ENCODE measurements around the gene DNAH7. TPM values are rescaled to one million over a fixed set of nuclear protein-coding genes. Genes with fewer than 3 reads are reported as not detected.

DNAH7 gene
- polyA plus RNA-seq, 1 donor (not counting 4 experiments of a cell fraction or from before 2014, with no cell fraction given): 0.17 TPM

- dilution Hi-C loops (cut with MboI; ENCODE audit: extremely low pct_ligation_motif_present, low sequenced_read_pairs): no loop called here
These were observed 123.6 kb downstream of the DNAH7 start for GRCh38 chr2:195945056-195945455.

GRCh38 chr2:195937176-195937575 is 131.5 kb downstream of the DNAH7 start:
- Histone ChIP-seq H3K9me1 (ENCODE audit: control insufficient read depth, extremely low read depth, insufficient read depth, low read length) (no peaks in the 10 kb centered on the region), H3K27me3 (ENCODE audit: control insufficient read depth, extremely low read depth, insufficient read depth, low read length) (no peaks in the 10 kb centered on the region), H3K27ac (ENCODE audit: control insufficient read depth, insufficient read depth, low read length) (no peak overlapping the region), H2AFZ (ENCODE audit: control insufficient read depth, low read length) (no peak overlapping the region), H3K79me2 (ENCODE audit: control insufficient read depth, insufficient read depth, low read length) (no peaks in the 10 kb centered on the region), H3K36me3 (ENCODE audit: control insufficient read depth in 2 of 2, extremely low read depth in 1 of 2, insufficient read depth in 2 of 2, low read length in 2 of 2) (no peaks in the 10 kb centered on the region), H3K4me3 (ENCODE audit: control insufficient read depth in 2 of 3, extremely low read depth in 1 of 3, insufficient read depth in 2 of 3, low read depth in 1 of 3, low read length in 3 of 3) (no peak overlapping the region), H4K20me1 (ENCODE audit: control insufficient read depth, extremely low read depth, insufficient read depth, low read length) (no peaks in the 10 kb centered on the region), H3K4me2 (ENCODE audit: control insufficient read depth, extremely low read depth, insufficient read depth, low read depth, low read length) (no peak overlapping the region), H3K9ac (ENCODE audit: control insufficient read depth, extremely low read depth, insufficient read depth, low read length) (no peak overlapping the region), H3K4me1 (ENCODE audit: control insufficient read depth, extremely low read depth, insufficient read depth, low read length) (no peaks in the 10 kb centered on the region), H3K9me3 (ENCODE audit: control insufficient read depth, low read depth, low read length) (no peaks in the 10 kb centered on the region)
- dilution Hi-C loops (cut with MboI; ENCODE audit: extremely low pct_ligation_motif_present, low sequenced_read_pairs): no loop called here
- no peak for FAIRE-seq
- TF ChIP-seq CTCF (optimal IDR thresholded peaks at IDR 0.05 in 1 of 3, IDR thresholded peaks at IDR 0.05 in 1 of 3, conservative IDR thresholded peaks at IDR 0.05 in 1 of 3; ENCODE audit: extremely low read depth in 1 of 3, insufficient read depth in 2 of 3, low read length in 3 of 3) (no peak), EZH2 (IDR thresholded peaks at IDR 0.05; ENCODE audit: low read length) (no peak)
- no peak for DNase-seq (ENCODE audit: low read depth, low spot score)

More at GRCh38 chr2:195945056-195945455, 123.6 kb downstream of the DNAH7 start:
- Histone ChIP-seq H3K9me3 (ENCODE audit: control insufficient read depth, low read depth, low read length) (no peaks in the 10 kb centered on the region), H3K27ac (ENCODE audit: control insufficient read depth, insufficient read depth, low read length) (no peak overlapping the region), H3K4me1 (ENCODE audit: control insufficient read depth, extremely low read depth, insufficient read depth, low read length) (no peaks in the 10 kb centered on the region), H3K79me2 (ENCODE audit: control insufficient read depth, insufficient read depth, low read length) (no peaks in the 10 kb centered on the region), H3K9ac (ENCODE audit: control insufficient read depth, extremely low read depth, insufficient read depth, low read length) (no peak overlapping the region), H3K27me3 (ENCODE audit: control insufficient read depth, extremely low read depth, insufficient read depth, low read length) (no peaks in the 10 kb centered on the region), H2AFZ (ENCODE audit: control insufficient read depth, low read length) (no peak overlapping the region), H3K9me1 (ENCODE audit: control insufficient read depth, extremely low read depth, insufficient read depth, low read length) (no peaks in the 10 kb centered on the region), H4K20me1 (ENCODE audit: control insufficient read depth, extremely low read depth, insufficient read depth, low read length) (no peaks in the 10 kb centered on the region), H3K4me3 (ENCODE audit: control insufficient read depth in 2 of 3, extremely low read depth in 1 of 3, insufficient read depth in 2 of 3, low read depth in 1 of 3, low read length in 3 of 3) (no peak overlapping the region), H3K36me3 (ENCODE audit: control insufficient read depth in 2 of 2, extremely low read depth in 1 of 2, insufficient read depth in 2 of 2, low read length in 2 of 2) (no peaks in the 10 kb centered on the region), H3K4me2 (ENCODE audit: control insufficient read depth, extremely low read depth, insufficient read depth, low read depth, low read length) (no peak overlapping the region)
- no peak for DNase-seq (ENCODE audit: low read depth, low spot score)
- no peak for FAIRE-seq
- no peak for TF ChIP-seq CTCF (optimal IDR thresholded peaks at IDR 0.05 in 1 of 3, IDR thresholded peaks at IDR 0.05 in 1 of 3, conservative IDR thresholded peaks at IDR 0.05 in 1 of 3; ENCODE audit: extremely low read depth in 1 of 3, insufficient read depth in 2 of 3, low read length in 3 of 3)
- no peak for TF ChIP-seq EZH2 (IDR thresholded peaks at IDR 0.05; ENCODE audit: low read length)
